Measurements from ENCODE around the gene TBL1X.

- TF ChIP-seq EZH2 (IDR thresholded peaks at IDR 0.05; ENCODE audit: low read length) (no peak), CTCF (optimal IDR thresholded peaks at IDR 0.05 in 1 of 3, IDR thresholded peaks at IDR 0.05 in 1 of 3, conservative IDR thresholded peaks at IDR 0.05 in 1 of 3; ENCODE audit: extremely low read depth in 1 of 3, insufficient read depth in 2 of 3, low read length in 3 of 3) (no peak)
These were observed 164.1 kb downstream of the TBL1X start for GRCh38 chrX:9628779-9629493.

Data from keratinocyte (primary cell).